SK-N-MC (cell line): ENCODE data around the gene NYAP2.

Experiments
- DNase-seq: peaks from one replicate; pipeline ENCODE4 v3.0.0-alpha.2; 2011; ENCODE audit warnings: low read depth, low spot score
- H3K27ac ChIP-seq: fragments of 200-600 bp; sonication (generic); 2 replicates; pipeline ENCODE4 v1.5.1; 2016; ENCODE audit warnings: mixed run types
- H3K36me3 ChIP-seq: fragments of 200-600 bp; sonication (generic); 2 replicates; pipeline ENCODE4 v1.6.1; 2017; ENCODE audit warnings: antibody characterized with exemption, low read length, mixed read lengths; ENCODE audit not compliant: insufficient read depth
- H3K4me3 ChIP-seq: fragments of 200-600 bp; sonication (generic); 2 replicates; pipeline ENCODE4 v1.5.1; 2016
- H3K9ac ChIP-seq: fragments of 200-600 bp; sonication (generic); 2 replicates; pipeline ENCODE4 v1.8.0; 2017; ENCODE audit warnings: mixed run types, mixed read lengths; ENCODE audit not compliant: insufficient read length
- H3K9me3 ChIP-seq: fragments of 200-600 bp; sonication (generic); 2 replicates; pipeline ENCODE4 v1.6.1; 2017; ENCODE audit warnings: low read depth, mild to moderate bottlenecking, antibody characterized with exemption, low read length, moderate library complexity, mixed read lengths
- EZH2 ChIP-seq: fragments of 200-600 bp; sonication (generic); IDR thresholded peaks from one replicate; pipeline ENCODE4 v1.6.1; 2017; ENCODE audit warnings: antibody characterized with exemption
- FOXP2 ChIP-seq: optimal IDR thresholded peaks from 2 replicates; pipeline ENCODE3; 2011; ENCODE audit warnings: mild to moderate bottlenecking, moderate library complexity; ENCODE audit not compliant: insufficient read depth; ENCODE audit errors: extremely low read length, control extremely low read depth
- POLR2AphosphoS5 ChIP-seq: IDR thresholded peaks from 2 replicates; pipeline ENCODE4 v1.6.1; 2012; ENCODE audit warnings: mild to moderate bottlenecking, low read depth, low read length, borderline replicate concordance

NYAP2 gene

GRCh38 chr2:225462945-225463344 is 63.4 kb downstream of the NYAP2 start:
- Histone ChIP-seq H3K4me3 (no peak overlapping the region), H3K9ac (no peak overlapping the region), H3K27ac (no peak overlapping the region), H3K36me3 (no peaks in the 10 kb centered on the region), H3K9me3 (no peaks in the 10 kb centered on the region)
- TF ChIP-seq POLR2AphosphoS5, result no peak
- TF ChIP-seq FOXP2, result no peak
- no peak for TF ChIP-seq EZH2
- no peak for DNase-seq

- no peak overlapping the region for H3K27ac ChIP-seq
- DNase-seq, result no peak
- no peaks in the 10 kb centered on the region for H3K36me3 ChIP-seq
- no peak overlapping the region for H3K4me3 ChIP-seq
- no peak for TF ChIP-seq FOXP2
- TF ChIP-seq EZH2, result no peak
- TF ChIP-seq POLR2AphosphoS5, result no peak
- H3K9ac ChIP-seq, result no peak overlapping the region
- no peaks in the 10 kb centered on the region for H3K9me3 ChIP-seq
Measured at GRCh38 chr2:225463449-225463848, 63.9 kb downstream of the NYAP2 start.

- Histone ChIP-seq H3K9me3 (no peaks in the 10 kb centered on the region), H3K36me3 (no peaks in the 10 kb centered on the region), H3K4me3 (no peak overlapping the region), H3K9ac (no peak overlapping the region), H3K27ac (no peak overlapping the region)
- DNase-seq, result no peak
- TF ChIP-seq POLR2AphosphoS5 (no peak), EZH2 (no peak), FOXP2 (no peak)
Measured at GRCh38 chr2:225464346-225465025, 65.0 kb downstream of the NYAP2 start.

GRCh38 chr2:225465827-225466226 is 66.3 kb downstream of the NYAP2 start:
- no peak for TF ChIP-seq EZH2
- TF ChIP-seq FOXP2, result no peak
- TF ChIP-seq POLR2AphosphoS5, result no peak
- H3K4me3 ChIP-seq, result no peak overlapping the region
- no peak for DNase-seq
- no peaks in the 10 kb centered on the region for H3K36me3 ChIP-seq
- no peak overlapping the region for H3K9ac ChIP-seq
- no peak overlapping the region for H3K27ac ChIP-seq
- no peaks in the 10 kb centered on the region for H3K9me3 ChIP-seq

GRCh38 chr2:225466891-225467604 is 67.5 kb downstream of the NYAP2 start:
- Histone ChIP-seq H3K27ac (no peak overlapping the region), H3K36me3 (no peaks in the 10 kb centered on the region), H3K4me3 (no peak overlapping the region), H3K9ac (no peak overlapping the region), H3K9me3 (no peaks in the 10 kb centered on the region)
- no peak for DNase-seq
- TF ChIP-seq POLR2AphosphoS5 (no peak), EZH2 (no peak)

- Histone ChIP-seq H3K27ac (no peak overlapping the region), H3K9me3 (no peaks in the 10 kb centered on the region), H3K4me3 (no peak overlapping the region), H3K9ac (no peak overlapping the region), H3K36me3 (no peaks in the 10 kb centered on the region)
- TF ChIP-seq FOXP2, result no peak
- TF ChIP-seq POLR2AphosphoS5, result no peak
- no peak for TF ChIP-seq EZH2
- no peak for DNase-seq
Measured at GRCh38 chr2:225468131-225468530, 68.6 kb downstream of the NYAP2 start.

- Histone ChIP-seq H3K9me3 (no peaks in the 10 kb centered on the region), H3K4me3 (no peak overlapping the region), H3K27ac (no peak overlapping the region), H3K9ac (no peak overlapping the region), H3K36me3 (no peaks in the 10 kb centered on the region)
- TF ChIP-seq FOXP2 (no peak), EZH2 (no peak), POLR2AphosphoS5 (no peak)
- DNase-seq, result no peak
Measured at GRCh38 chr2:225471039-225471438, 71.5 kb downstream of the NYAP2 start.

- H3K4me3 ChIP-seq, result no peak overlapping the region
- no peak overlapping the region for H3K27ac ChIP-seq
- no peak for DNase-seq
- no peaks in the 10 kb centered on the region for H3K36me3 ChIP-seq
- H3K9ac ChIP-seq, result no peak overlapping the region
- TF ChIP-seq POLR2AphosphoS5 (no peak), FOXP2 (no peak), EZH2 (no peak)
- no peaks in the 10 kb centered on the region for H3K9me3 ChIP-seq
Measured at GRCh38 chr2:225471482-225471881, 72.0 kb downstream of the NYAP2 start.
